Mesothelial cell of epicardium (in vitro differentiated cells): Measurements from ENCODE around the gene CELSR3. TPM values are rescaled to one million over a fixed set of nuclear protein-coding genes. Genes with fewer than 3 reads are reported as not detected.

Experiments
- DNase-seq, 2 experiments: peaks; one replicate each; pipeline ENCODE4 v3.0.0; 2021; ENCODE audit warnings: low spot score in 2 of 2; ENCODE audit not compliant: unreplicated experiment in 2 of 2
- H3K27ac Mint-ChIP-seq: 2 replicates; pipeline ENCODE4 v1.8.0; 2021; ENCODE audit warnings: mixed read lengths
- H3K27me3 Mint-ChIP-seq: 2 replicates; pipeline ENCODE4 v1.8.0; 2021; ENCODE audit warnings: low read depth, mixed read lengths
- H3K36me3 Mint-ChIP-seq: 2 replicates; pipeline ENCODE4 v1.8.0; 2021; ENCODE audit warnings: mixed read lengths
- H3K4me1 Mint-ChIP-seq: 2 replicates; pipeline ENCODE4 v1.8.0; 2021; ENCODE audit warnings: mixed read lengths
- H3K4me3 Mint-ChIP-seq: 2 replicates; pipeline ENCODE4 v1.8.0; 2021; ENCODE audit warnings: mild to moderate bottlenecking, moderate library complexity, mixed read lengths
- H3K9me3 Mint-ChIP-seq: 2 replicates; pipeline ENCODE4 v1.8.0; 2021; ENCODE audit warnings: mixed read lengths
- total RNA-seq: library from RNA; stranded (reverse); gene quantifications from 3 replicates; pipeline ENCODE4 v1.2.1, GENCODE V29; 2021
- TF ChIP-seq, protein P1 (sequence below): fragments of 200-600 bp; sonication (generic); IDR thresholded peaks from one replicate; pipeline ENCODE4 v1.5.0; 2021; ENCODE audit warnings: antibody characterized with exemption; ENCODE audit not compliant: unreplicated experiment

Gene CELSR3
- total RNA-seq, 1 donor from 2014 or later, result 5.0 TPM

DNA sequence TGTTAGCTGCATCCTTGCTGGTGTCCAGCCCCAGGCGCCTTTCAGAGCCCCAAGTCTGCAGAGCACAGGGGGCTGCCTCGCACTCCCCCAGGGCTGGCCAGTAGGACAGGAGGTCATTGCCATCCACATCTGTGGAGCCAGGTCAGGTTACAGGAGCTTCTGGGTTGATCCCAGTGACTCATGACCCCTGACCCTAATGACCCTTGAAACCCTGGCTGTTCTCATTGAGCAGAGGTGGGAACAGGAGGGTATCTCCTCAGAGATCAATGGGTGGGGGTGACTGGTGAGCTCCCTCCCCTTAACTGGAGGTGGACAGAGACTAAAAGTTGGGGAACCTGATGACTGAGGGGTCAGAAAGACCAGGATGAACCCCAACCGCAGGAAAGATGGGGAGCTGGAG is 21.3 kb downstream of the CELSR3 start:
- TF ChIP-seq, protein P1, sequence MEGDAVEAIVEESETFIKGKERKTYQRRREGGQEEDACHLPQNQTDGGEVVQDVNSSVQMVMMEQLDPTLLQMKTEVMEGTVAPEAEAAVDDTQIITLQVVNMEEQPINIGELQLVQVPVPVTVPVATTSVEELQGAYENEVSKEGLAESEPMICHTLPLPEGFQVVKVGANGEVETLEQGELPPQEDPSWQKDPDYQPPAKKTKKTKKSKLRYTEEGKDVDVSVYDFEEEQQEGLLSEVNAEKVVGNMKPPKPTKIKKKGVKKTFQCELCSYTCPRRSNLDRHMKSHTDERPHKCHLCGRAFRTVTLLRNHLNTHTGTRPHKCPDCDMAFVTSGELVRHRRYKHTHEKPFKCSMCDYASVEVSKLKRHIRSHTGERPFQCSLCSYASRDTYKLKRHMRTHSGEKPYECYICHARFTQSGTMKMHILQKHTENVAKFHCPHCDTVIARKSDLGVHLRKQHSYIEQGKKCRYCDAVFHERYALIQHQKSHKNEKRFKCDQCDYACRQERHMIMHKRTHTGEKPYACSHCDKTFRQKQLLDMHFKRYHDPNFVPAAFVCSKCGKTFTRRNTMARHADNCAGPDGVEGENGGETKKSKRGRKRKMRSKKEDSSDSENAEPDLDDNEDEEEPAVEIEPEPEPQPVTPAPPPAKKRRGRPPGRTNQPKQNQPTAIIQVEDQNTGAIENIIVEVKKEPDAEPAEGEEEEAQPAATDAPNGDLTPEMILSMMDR, result no peak
- H3K27ac Mint-ChIP-seq, result no peak overlapping the region
- H3K36me3 Mint-ChIP-seq, result no peaks in the 10 kb centered on the region

DNA sequence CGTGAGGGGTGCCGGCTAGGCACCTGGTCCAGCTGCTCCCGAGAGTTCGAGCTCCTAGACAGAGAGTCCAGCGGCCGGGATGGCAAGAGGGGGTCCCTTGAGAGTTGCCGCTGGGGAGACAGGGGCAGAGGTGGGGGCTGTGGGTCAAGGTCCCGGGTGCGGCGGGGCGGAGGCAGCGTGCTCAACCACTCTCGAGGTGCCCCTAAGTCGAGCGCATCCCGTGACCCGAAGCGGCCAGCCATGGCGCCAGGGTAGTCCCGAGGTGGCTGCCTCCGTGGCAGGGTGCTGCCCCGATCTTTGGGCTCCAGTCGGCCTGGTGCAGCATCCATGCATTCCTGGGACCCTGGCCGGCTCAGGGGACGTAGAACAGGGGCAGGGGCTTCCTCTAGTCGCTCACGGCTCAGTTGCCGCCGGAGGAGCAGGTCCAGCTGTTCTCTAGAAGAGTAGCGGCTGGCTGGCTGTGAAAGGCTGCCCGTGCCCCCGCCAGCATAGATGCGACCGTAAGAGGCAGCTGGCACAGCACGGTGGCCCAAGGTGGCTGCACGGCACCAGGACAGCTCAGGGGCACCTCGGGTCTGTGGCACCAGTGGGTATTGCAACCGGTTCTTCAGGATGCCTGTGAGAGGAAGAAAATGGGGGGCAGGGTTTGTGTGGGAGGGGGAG is 22.6 kb downstream of the CELSR3 start:
- no peak overlapping the region for H3K4me3 Mint-ChIP-seq
- DNase-seq, result no peak
- H3K9me3 Mint-ChIP-seq, result no peaks in the 10 kb centered on the region
- no peaks in the 10 kb centered on the region for H3K36me3 Mint-ChIP-seq
- peaks cover 14% of the 10 kb centered on the region for H3K4me1 Mint-ChIP-seq
- no peaks in the 10 kb centered on the region for H3K27me3 Mint-ChIP-seq
- no peak overlapping the region for H3K27ac Mint-ChIP-seq
- TF ChIP-seq, protein P1, result no peak

More for the DNA sequence above, 21.3 kb downstream of the CELSR3 start:
- Mint-ChIP-seq H3K4me1 (peaks cover 6% of the 10 kb centered on the region), H3K27me3 (no peaks in the 10 kb centered on the region), H3K4me3 (no peak overlapping the region), H3K9me3 (no peaks in the 10 kb centered on the region)
- DNase-seq, result no peak

DNA sequence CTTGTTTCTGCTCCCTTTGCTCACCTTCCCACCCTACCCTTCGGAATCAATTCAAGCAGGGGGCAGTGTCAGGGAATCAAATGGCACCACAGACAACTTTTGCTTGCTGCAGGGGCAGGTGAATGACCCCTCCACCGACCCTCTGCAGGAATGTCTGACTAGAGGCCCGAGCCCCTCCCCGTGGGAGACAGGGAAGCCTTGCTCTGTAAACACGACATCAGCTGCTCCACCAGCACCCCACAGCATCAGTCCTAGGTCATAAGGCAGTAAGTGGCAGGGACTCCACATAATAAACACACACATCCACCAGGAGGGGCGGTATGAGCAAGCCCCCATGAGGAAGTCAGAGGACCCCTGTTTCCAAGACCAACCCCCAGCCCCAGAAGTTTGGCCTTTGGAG is 25.4 kb downstream of the CELSR3 start:
- H3K4me3 Mint-ChIP-seq, result peak overlapping the region; percentile 11
- peaks cover 1% of the 10 kb centered on the region for H3K27me3 Mint-ChIP-seq
- H3K4me1 Mint-ChIP-seq, result peaks cover 21% of the 10 kb centered on the region
- no peak for DNase-seq
- H3K36me3 Mint-ChIP-seq, result peaks cover 4% of the 10 kb centered on the region
- H3K9me3 Mint-ChIP-seq, result no peaks in the 10 kb centered on the region
- TF ChIP-seq, protein P1, result no peak
- H3K27ac Mint-ChIP-seq, result no peak overlapping the region

DNA sequence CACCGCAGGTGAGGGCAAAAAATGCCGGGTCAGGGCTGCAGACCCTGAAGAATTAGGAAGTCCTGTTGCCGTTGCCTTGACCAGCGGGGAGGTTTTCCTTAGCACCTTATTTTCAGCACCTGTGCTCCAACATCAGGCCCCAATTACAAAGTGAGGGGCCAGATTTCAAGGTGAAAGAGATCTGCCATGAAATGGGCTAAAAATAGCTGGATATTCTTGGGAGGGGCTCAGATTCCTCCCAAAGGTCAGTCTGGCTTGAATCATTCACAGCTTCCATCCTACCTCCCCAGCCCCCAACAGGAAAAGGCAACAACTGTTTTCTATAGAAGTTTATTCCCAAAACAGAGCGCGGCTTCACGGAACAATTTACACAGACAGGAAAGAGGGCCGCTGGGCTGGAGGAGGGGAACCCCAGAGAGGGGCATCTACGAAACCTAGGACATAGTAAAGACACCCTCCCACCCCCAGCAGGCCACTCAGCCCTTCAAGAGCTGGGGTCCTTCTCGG is 26.5 kb downstream of the CELSR3 start:
- peaks cover 7% of the 10 kb centered on the region for H3K36me3 Mint-ChIP-seq
- no peak for DNase-seq
- peak overlapping the region; percentile 83 for H3K4me3 Mint-ChIP-seq
- peak overlapping the region; percentile 12 for H3K27ac Mint-ChIP-seq
- peaks cover 21% of the 10 kb centered on the region for H3K4me1 Mint-ChIP-seq
- H3K27me3 Mint-ChIP-seq, result peaks cover 1% of the 10 kb centered on the region
- TF ChIP-seq, protein P1, result no peak
- no peaks in the 10 kb centered on the region for H3K9me3 Mint-ChIP-seq

DNA sequence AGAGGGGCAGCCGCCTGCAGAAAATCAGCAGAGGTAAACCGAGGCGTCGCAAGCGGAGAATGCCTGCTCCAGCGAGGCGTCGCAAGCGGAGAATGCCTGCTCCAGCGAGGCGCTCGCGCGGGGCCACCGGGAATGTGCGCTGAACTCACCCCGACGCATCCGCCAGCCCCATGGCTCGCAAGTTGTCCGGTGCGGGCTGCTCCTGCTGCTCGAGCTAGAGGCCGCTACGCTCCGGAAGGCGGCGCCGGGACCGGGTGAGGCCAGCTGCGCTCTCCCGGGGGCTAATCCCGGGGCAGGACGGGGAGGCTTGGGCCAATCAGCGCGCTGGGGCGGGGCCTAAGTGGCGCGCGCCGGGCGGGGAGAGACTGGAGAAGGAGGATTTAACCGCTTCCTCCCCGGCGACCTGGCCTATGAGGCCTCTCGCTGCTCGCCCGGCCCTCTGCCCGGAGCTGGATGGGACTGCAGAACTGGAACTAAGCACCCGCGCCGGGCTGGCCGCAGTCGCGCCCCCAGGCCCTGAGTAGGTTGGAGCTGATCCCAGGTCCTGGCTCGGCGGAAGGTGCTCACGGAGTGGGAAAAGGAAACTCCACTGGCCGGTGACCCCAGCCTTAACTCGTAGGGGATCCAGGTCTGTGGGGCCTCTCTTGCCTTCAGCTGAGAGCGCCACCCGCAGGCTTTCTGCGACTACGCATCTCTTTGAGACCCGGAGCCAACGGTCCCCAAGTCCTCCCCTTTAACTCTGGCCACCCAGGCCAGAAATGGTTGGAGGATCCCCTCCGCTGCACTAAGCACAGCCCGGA is 27.3 kb downstream of the CELSR3 start, which contains the start of gene SLC26A6:
Gene SLC26A6 (minus strand): TSS at position 240 of the 800 bp plus-strand sequence. CDS start 68 bp downstream, at position 172.
- peak within 1 kb of the TSS; percentile 69 for H3K27ac Mint-ChIP-seq
- H3K4me1 Mint-ChIP-seq, result peaks cover 21% of the 10 kb centered on the region
- TF ChIP-seq, protein P1, result peak; percentile 28

More for the DNA sequence above, 27.3 kb downstream of the CELSR3 start, which contains the start of gene SLC26A6:
- H3K9me3 Mint-ChIP-seq, result no peaks in the 10 kb centered on the region
- peaks cover 7% of the 10 kb centered on the region for H3K36me3 Mint-ChIP-seq
- peaks cover 1% of the 10 kb centered on the region for H3K27me3 Mint-ChIP-seq
- H3K4me3 Mint-ChIP-seq, result peak within 1 kb of the TSS; percentile 83
- DNase-seq, result peak; percentile 95 to 96
